DMS153 treated with DMSO at 0.1 percent for 48 hours (cell line): ENCODE data around the gene PRDM1.

Source experiments
- DNase-seq: peaks from one replicate; lab custom pipeline; 2025; ENCODE audit not compliant: unreplicated experiment; lab: John Stamatoyannopoulos, UW

Gene PRDM1

DNA sequence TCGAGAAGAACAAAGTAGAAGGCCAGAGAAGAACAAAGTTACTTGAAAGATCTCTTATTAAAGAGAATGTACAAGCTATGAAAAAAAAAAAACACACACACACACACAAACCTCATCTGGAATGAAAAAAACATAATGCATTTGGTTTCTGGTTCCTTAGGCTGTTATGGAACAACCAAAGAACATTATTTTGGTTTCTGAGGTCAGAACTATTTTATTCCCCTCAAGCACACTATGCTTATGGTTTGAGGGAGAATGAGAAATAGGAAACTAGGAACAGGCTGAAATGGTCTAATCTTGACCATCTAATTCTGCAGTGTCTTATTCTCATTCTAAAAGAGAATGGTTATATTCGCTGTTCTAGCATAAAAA is 8.8 kb downstream of the PRDM1 start:
- no peak for DNase-seq

DNA sequence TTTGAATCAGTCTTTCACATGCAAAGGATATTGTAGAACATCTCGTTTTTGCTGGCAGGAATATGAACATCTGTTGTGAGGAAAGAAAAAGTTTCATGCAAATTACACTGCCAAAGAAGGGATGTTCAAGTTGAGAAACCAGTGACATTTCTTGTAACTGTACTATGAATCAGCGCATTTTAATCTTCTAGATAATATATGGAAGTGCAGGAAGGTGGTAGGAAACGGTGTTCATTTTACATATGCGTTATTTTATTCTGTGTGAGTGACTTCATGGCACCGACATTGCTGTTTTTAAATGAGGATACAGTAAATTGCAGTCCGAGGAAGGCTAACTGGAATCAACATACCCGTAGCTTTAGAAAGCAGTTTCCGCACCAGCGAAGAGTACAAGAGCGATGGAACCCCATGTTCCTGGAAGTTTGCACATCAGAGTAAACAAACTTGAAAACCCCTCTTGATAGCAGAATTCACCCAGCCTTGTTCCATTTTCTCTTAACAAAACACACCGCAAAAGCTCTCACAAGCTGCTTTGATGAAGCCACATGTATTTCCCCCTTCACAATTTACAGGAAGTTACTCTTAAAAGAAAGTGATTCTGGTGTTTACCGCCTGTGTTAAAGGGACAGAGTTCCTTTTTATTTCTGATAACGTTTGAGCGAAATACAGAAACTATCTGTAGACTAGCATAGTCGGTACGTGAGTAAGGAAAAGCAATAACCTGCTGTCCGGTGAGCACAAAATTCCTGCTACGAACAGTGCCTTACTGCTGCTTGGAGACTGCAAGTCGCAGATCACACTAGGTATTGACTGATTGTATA is 11.5 kb downstream of the PRDM1 start:
- peak; percentile 27 for DNase-seq

DNA sequence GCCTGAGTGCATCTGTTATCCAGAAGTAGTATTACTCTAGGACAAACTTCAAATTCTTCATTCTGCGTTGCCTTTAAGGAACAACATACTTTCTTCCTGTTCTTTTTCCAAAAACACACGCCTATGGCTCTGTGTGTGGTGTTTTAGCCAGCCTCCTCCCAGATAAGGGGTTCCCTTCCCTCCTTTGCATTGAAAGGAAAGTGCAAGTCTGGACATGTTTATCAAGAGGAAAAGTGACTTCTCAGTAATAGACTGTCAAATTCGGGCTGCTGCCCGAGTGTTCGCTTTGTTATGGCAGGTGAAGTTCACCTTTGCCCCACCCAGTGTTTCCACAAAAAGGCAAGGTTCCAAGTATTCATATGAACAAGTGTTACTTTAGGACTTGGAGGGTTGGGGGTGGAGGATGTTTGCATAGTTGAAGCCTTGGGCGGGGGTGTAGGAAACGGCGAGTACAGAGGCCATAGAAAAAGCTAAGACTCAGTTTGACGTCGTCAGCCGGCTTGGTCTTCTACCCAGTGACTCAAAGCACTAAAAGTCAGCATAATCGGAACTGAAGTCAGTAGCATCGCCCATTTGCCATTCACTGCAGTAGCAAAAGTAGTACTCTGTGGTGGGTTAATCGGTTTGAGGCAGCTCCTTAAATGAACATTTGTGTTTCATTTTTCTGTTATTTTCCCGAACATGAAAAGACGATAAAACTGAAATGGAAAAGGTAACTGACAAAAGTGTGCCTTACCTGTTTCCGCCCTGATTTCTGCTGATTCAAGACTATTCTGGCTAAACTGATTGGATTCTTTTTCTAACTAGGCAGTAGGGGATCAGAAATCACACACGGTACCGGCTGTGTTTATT is 12.5 kb downstream of the PRDM1 start:
- DNase-seq = no peak

GRCh38 chr6:106099235-106099537 is 13.1 kb downstream of the PRDM1 start:
- DNase-seq = peak; percentile 21

DNA sequence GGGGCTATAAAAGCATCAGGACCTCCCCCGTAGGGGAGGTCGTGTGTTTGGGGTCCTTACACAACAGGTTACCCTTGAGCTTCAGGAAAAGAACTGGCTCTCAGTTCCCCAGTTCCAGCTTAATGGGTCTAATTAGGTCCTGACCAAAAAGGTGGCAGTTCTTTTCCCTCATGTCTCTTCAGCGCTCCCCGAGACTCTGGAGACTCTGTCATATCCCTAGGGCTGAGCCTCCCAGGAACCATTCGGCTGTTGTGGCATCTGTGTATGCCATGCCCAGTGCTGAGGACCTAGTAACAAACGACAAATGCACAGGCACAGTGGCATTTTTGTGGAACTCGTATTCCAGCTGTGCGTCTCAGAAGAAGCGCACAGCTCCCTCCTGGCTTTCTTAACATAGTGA is 14.6 kb downstream of the PRDM1 start:
- DNase-seq = no peak

- DNase-seq = no peak
These were observed 15.3 kb downstream of the PRDM1 start for GRCh38 chr6:106101466-106101865.

DNA sequence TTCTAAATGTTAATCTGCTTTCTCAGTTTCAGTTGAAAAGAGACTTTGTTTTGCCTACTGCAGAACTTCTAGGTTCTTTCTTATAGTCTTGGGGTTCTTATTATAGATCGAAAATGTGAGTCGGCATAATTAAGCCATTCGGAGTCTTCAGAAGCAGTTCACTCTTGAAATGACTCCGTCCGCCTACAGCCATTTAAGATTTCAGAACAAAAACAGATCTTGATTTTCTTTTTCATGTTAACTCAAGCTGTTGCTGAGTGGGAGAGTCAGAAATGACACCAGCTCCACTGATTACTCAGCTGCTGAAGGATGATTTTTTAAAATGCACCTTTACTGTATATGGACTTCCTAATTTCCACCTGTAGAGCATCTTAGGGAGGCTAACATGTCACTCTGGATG is 15.9 kb downstream of the PRDM1 start:
- no peak for DNase-seq

- no peak for DNase-seq
These were observed 17.0 kb downstream of the PRDM1 start for GRCh38 chr6:106102967-106103727.

DNA sequence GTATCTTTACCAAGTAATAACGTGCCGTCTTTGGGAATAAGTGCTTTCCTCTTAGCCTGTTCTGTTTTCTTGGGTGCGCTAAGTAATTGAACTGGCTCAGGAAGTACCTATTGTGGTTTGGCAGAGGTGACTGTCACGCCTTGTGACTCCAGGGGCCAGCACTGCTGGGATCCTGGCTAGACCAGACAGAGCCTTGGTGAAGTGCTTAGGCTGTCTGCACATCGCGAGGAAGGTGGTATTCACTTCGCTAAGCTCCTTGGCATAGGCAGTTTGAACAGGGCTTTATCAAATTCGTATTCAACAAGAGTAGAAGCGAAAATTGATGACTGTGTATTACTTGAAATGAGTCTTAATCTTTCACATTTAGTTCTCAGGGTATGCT is 17.6 kb downstream of the PRDM1 start:
- no peak for DNase-seq

DNA sequence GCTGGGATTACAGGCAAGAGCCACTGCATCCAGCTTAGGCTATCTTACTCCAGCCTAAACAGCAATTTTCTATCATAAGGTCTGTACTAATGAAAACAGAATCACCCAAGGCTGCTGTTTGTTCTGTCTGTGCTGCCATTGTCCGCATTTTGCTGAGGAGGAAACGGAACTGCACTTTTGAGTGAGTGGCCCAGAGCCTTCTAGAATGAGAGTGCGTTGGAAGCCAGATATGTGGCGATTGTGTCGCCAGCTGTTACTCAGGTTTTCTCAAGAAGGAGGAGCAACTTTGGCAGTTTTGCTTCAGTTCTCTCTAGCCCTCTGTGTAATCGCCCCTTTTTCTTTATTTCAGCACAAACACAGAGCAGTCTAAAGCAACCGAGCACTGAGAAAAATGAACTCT is 18.3 kb downstream of the PRDM1 start:
- DNase-seq = no peak

- no peak for DNase-seq
These were observed 18.8 kb downstream of the PRDM1 start for GRCh38 chr6:106104941-106105340.

- DNase-seq = no peak
These were observed 19.4 kb downstream of the PRDM1 start for GRCh38 chr6:106105493-106105892.

GRCh38 chr6:106106276-106107042 is 20.3 kb downstream of the PRDM1 start:
- no peak for DNase-seq

- no peak for DNase-seq
These were observed 21.0 kb downstream of the PRDM1 start for GRCh38 chr6:106107043-106107613.

DNA sequence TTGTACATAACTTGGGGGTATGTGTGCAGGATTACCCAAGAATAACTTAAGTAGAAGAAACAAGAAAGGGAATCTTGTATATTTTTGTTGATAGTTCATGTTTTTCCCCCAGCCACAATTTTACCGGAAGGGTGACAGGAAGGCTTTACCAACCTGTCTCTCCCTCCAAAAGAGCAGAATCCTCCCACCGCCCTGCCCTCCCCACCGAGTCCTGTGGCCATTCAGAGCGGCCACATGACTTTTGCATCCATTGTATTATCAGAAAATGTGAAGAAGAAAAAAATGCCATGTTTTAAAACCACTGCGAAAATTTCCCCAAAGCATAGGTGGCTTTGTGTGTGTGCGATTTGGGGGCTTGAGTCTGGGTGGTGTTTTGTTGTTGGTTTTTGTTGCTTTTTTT is 22.0 kb downstream of the PRDM1 start:
- no peak for DNase-seq

- DNase-seq = no peak
These were observed 22.9 kb downstream of the PRDM1 start for GRCh38 chr6:106109029-106109428.

GRCh38 chr6:106110164-106110826 is 24.2 kb downstream of the PRDM1 start:
- DNase-seq = no peak

DNA sequence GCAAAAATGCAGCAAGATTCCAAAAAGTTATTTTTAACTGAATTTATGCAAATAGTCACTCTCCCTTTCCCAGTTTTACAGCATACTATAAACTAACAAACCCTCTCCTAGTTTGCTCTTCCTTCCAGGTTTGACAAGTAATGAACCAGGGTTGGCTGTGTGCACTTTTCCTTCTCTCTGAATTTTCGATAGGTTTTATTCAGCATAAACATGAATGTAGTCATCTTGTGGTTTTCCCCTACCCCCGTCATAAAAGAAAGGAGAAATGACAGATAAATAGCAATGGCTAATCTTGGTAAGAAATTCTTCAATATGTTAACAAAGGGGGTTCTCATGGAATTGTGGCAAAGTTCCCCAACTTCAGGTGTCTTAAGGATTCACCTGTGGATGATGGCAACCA is 26.3 kb downstream of the PRDM1 start:
- DNase-seq = no peak

DNA sequence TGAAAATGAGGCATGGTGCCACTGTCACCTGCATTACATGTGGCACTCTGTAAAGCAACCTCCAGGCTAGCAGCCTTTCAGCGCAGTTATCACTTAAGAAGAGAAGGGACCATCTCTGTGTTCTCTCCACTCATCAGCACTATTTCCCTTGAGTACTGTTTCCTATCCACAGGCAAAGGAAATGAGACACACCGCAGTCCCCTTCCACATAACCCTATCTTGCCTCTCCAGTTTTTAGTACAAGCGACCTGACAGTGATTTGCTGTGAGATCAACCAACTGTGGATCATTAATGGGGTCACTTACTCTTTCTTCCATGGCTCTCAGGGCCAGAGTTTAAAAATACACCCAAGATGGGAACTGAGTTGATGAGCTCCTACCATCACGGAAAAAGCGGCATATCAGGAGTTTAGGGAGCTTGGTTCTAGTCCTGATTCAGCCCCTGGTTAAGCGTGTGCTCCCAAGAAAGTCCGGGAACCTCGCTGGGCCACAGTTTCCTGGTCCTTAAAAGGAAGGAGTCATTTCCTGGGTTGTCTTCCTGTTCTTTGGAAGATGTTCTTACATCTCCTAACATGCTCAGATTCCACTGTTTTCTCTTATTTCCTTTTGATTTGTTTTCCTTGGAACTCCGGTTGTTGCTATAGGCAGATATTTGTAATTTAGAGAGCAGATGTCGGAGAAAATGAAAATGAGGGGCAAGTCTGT is 27.3 kb downstream of the PRDM1 start:
- DNase-seq = no peak

DNA sequence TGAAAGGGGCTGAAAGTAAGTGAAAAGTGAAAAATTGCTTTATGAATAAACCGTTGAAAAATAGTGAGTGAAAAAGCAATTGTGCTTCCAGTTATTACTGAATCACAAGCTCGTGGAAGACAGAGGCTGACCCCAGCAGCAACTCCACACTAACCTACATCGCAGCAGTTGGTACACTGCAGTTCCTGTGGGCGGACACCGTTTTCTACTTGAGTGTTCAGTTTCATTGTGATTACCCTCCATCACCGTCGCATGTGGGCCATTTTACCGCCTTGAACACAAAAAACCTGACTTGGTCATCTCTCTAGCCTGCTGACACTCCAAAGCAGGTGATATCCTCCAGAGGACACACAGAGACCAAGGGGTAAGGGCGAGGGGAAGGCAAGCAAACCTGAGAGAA is 28.4 kb downstream of the PRDM1 start:
- DNase-seq = no peak
